Occipital lobe (tissue), 2 donors: ENCODE data around the gene DUSP19. TPM values are rescaled to one million over a fixed set of nuclear protein-coding genes. Genes with fewer than 3 reads are reported as not detected.
"Not testable (repeated sequence)": the region's sequence is repeated elsewhere in the genome, so short reads cannot be mapped to it uniquely, and the experiment has no call there.

Source experiments
- DNase-seq: peaks from one replicate; lab custom pipeline; 2025; lab: John Stamatoyannopoulos, UW
- total RNA-seq: library from RNA; depleted of rRNA; stranded (reverse); fragments of >200 nt; gene quantifications from one replicate; pipeline ENCODE4 v1.2.3, GENCODE V29; 2014

DUSP19 gene
- total RNA-seq = 19.3 TPM

- peak; percentile 88 for DNase-seq
Measured at GRCh38 chr2:183078464-183079138, at the start of gene DUSP19. Gene DUSP19 (plus strand): TSS chr2:183078747. CDS start chr2:183078934, 187 bp downstream.

- DNase-seq = no peak
Measured at GRCh38 chr2:183029219-183029618, 49.3 kb upstream of the DUSP19 start.

GRCh38 chr2:183031911-183032794, 46.4 kb upstream of the DUSP19 start:
- no peak for DNase-seq

GRCh38 chr2:183033951-183034350, 44.6 kb upstream of the DUSP19 start:
- DNase-seq = no peak

GRCh38 chr2:183034806-183035205, 43.7 kb upstream of the DUSP19 start:
- no peak for DNase-seq

- no peak for DNase-seq
Measured at GRCh38 chr2:183035298-183035953, 43.1 kb upstream of the DUSP19 start.

GRCh38 chr2:183035954-183036669, 42.4 kb upstream of the DUSP19 start:
- DNase-seq = no peak

GRCh38 chr2:183037074-183037552, 41.4 kb upstream of the DUSP19 start:
- no peak for DNase-seq

GRCh38 chr2:183037553-183038340, 40.8 kb upstream of the DUSP19 start:
- peak; percentile 56 for DNase-seq

GRCh38 chr2:183038341-183039300, 39.9 kb upstream of the DUSP19 start, which contains the start of gene NCKAP1:
Gene NCKAP1 (minus strand): TSS chr2:183038457. CDS start chr2:183038099, 358 bp downstream.
- DNase-seq = peak; percentile 75

GRCh38 chr2:183040604-183041003, 37.9 kb upstream of the DUSP19 start:
- no peak for DNase-seq

GRCh38 chr2:183043580-183043979, 35.0 kb upstream of the DUSP19 start:
- not testable (repeated sequence) for DNase-seq

- not testable (repeated sequence) for DNase-seq
Measured at GRCh38 chr2:183047486-183048125, 30.9 kb upstream of the DUSP19 start.

- no peak for DNase-seq
Measured at GRCh38 chr2:183049420-183049819, 29.1 kb upstream of the DUSP19 start.

GRCh38 chr2:183057333-183057985, 21.1 kb upstream of the DUSP19 start:
- DNase-seq = no peak

GRCh38 chr2:183059561-183059960, 19.0 kb upstream of the DUSP19 start:
- DNase-seq = no peak

- no peak for DNase-seq
Measured at GRCh38 chr2:183060571-183061231, 17.8 kb upstream of the DUSP19 start.

- DNase-seq = no peak
Measured at GRCh38 chr2:183063083-183063482, 15.5 kb upstream of the DUSP19 start.
